Esophagus muscularis mucosa (tissue), 4 donors: Measurements from ENCODE around the gene TPK1.

Experiments used
- CTCF ChIP-seq, 3 experiments: fragments of 200-600 bp in 2 of 3; fragments of 450-650 bp in 1 of 3; sonication (generic) in 2 of 3; IDR thresholded peaks; one replicate each; pipeline ENCODE4 v1.5.1; 2017 to 2019; ENCODE audit warnings: antibody characterized with exemption in 3 of 3, mild to moderate bottlenecking in 2 of 3, moderate library complexity in 1 of 3
- EP300 ChIP-seq: sonication (generic); formaldehyde crosslinking; IDR thresholded peaks from one replicate; pipeline ENCODE4 v1.6.1; 2017; ENCODE audit warnings: antibody characterized with exemption
- POLR2A ChIP-seq: fragments of 450-650 bp; IDR thresholded peaks from one replicate; pipeline ENCODE4 v1.6.1; 2017; ENCODE audit warnings: antibody characterized with exemption, moderate library complexity, mild to moderate bottlenecking, low read depth
- POLR2AphosphoS5 ChIP-seq, 2 donors: sonication (generic); formaldehyde crosslinking; IDR thresholded peaks; one replicate each; pipeline ENCODE4 v1.6.1; 2017; ENCODE audit warnings: antibody characterized with exemption in 2 of 2

GRCh38 chr7:144588559-144589051 is 247.2 kb downstream of the TPK1 start:
- TF ChIP-seq POLR2A (no peak), CTCF (IDR thresholded peaks at IDR 0.05) (no peak), POLR2AphosphoS5 (IDR thresholded peaks at IDR 0.05) (no peak), EP300 (no peak)
